ENCODE results near the gene MME.

MME gene

DNA sequence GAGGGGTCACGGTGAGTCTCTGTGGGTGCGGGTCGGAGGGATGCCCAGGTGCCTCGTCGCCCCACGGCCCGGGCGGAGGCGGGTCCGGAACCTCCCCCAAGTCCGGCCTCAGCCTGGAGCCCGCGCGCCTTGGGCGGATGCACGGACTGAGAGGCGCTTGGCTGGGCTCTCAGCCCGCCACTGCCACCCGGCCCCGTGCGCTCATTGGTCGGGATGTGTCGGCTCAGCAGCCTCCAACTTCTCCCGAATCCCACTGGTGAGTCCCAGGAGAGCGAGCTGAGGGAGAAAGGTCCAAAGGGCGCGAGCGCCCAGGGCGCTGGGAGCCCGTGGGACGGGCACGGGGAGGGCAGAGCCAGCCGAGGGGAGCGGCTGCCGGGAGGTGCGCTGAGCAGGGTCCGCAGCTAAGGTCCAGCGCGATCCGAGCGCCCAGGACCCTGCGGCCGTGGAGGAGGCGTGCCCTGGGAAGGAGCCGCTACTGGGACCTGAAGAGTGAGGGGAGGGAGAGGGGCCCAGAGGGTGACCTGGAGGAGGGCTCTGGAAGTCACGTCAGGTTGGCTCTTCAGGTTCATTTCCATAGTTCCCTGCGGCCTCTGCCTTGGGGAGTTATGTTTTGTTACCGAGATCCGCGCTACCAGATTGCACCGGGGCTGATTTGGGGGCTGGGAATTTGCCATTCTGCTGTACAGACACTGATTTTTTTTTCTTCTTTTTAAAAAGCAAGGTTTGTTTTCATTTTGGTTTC, at the start of gene MME:
Gene MME (plus strand): TSS at position 574 of the 742 bp plus-strand sequence. CDS start 3,849 bp downstream, outside the sequence.
- DNase-seq (ENCODE audit: low read depth), result peak; percentile 81

DNA sequence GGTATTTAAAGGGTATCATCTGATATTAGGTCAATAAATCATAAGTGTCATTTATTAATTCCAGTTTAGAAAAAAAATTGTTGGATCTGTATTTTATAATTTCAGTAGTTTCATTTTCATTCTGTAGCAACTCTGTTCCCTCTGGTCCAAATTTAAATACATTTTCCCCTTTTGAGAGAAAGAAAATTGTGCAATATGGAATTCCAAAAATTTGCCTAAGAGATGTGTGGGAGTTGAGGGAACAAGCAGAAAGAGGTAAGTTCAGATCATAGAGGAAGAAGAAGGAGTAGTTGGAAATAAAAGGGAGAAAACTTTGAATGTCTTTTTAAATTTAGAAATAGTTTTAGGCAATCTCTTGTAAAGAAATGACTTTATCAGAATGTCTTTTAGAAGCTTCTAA, 48.9 kb upstream of the MME start:
- DNase-seq (ENCODE audit: low read depth), result peak; percentile 67

DNA sequence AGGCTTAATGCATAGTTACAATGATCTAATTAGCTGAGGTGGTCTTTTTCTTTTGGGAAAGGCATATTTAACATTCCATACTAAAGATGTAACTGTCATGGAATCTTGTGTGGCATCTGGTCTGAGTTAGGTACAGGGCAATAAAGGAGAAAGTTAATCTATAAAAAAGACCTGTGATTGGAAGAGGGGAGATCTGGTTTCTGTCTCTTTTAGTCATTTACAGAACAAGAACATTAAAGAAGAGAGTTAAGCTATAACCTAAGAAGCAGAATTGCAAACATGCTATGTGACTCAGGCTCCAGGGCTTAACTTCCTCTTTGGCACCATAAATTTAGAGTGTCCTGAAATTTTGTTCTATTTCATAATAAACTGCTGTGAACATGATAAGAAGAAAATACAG, 47.2 kb upstream of the MME start:
- DNase-seq (ENCODE audit: low read depth), result peak; percentile 89

DNA sequence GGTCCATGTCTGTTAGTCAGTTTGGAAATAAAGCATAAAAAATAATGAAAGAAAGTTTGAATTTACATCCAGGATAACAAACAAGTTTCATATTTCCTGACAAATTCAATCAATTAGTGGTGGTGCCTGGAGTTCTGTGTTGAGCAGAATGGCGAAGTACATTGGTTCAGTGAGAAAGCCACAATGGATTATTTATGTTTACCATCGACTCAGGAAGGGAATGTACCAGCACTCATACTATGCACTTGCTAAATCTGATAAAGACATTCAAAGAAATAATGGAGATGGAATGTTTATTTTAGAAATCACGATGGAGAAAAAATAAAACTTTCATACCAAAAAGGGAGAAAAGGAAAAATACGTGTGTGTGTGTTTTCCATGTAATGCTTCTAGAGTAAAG, 45.3 kb upstream of the MME start:
- DNase-seq (ENCODE audit: low read depth), result peak; percentile 59

DNA sequence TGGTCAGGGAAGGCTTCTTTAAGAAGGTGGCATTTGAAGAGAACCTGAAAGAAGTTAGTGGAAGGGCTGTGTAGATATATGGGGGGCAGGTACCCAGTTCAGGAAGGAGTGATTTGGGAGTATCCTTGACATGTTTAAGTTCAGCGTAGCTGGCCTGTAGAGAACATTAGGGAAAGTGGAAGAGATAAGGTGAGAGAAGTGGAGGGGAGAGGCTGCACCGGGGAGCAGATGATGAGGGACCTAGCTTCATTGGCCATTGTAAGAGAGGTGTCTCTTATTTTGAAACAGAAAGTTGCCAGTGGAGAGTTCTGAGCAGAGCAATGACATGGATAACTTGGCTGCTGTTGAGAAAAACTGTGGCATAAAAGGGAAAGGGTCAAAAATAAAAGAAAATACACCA, 44.6 kb upstream of the MME start:
- DNase-seq (ENCODE audit: low read depth), result no peak

DNA sequence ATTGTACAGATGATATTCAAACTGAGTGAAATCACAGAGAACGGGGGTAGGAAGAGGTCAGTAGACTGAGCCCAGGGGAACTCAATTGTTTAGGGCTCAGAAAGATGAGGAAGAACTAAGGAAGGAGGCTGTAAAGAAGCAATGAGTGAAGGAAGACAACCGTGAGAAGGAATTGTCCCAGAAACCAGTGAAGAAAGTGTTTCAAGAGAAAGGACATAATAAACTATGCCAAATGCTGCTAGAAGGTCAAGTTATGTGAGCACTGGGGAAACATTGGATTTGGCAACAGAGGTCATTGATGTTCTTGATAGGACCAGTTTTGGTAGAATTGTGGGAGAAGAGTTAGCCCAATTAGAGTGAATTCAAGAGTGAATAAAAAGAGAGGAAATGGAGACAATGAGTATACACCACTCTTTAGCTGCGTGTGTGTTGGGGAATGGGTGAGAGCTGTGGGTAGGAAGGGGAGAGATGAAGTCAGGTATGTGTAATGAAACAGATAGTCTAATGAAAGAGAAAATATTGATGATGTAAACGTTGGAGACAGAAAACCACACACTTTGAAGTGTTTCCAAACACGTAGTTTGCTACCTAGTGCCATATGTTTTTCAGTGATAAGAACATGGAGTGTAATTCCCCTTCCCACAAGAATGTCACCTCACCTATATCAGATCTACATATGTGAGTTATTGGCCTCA, 42.5 kb upstream of the MME start:
- DNase-seq (ENCODE audit: low read depth), result no peak

DNA sequence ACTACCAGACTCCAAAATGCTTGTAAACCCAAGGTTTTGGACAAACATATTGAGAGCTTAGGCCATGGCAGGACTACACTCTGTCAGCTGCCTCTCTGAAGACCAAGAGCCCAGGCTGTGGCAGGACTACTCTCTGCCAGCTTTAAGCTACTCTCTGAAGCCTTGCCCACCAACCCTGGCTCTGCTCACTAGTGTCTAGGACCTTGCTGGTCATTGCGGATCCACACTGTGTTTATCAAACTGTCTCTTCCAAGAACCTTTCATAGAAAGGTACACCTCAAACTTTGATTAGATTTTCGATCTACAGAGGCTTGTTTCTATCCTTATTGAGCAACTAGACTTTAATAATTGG, 41.9 kb upstream of the MME start:
- no peak for DNase-seq (ENCODE audit: low read depth)

DNA sequence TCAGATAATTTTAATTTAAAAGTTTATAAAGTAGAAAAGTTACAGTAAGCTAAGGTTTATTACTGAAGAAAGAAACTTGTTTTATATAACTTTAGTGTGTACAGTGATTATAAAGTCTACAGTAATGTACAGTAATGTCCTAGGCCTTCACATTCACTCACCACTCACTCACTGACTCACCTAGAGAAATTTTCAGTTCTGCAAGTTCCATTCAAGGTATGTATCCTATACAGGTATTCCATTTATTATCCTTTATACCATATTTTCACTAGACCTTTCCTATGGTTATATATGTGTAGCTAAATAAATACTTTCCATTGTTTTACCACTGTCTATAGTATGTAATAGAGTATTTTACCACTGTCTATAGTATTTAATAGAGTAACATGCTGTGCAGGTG, 33.2 kb upstream of the MME start:
- DNase-seq (ENCODE audit: low read depth), result no peak

DNA sequence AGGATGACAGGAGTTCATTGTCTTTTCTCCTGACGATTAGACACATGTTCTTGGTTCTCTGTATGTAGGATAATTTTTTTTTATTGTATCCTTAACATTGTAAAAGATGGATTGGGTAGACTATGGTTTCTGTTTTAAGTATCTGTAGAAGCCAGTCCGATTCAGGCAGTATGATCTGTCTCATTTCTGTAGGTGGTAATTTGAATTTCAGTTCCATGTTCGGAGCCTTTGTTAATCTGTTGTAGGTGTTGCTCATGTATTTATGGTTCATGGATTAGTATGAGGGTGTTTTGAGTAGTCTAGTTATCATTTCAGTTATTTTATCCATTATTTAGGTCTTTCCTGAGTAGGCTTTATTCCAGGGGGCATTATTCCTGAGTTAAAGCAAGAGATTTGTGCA, 32.4 kb upstream of the MME start:
- DNase-seq (ENCODE audit: low read depth), result no peak

DNA sequence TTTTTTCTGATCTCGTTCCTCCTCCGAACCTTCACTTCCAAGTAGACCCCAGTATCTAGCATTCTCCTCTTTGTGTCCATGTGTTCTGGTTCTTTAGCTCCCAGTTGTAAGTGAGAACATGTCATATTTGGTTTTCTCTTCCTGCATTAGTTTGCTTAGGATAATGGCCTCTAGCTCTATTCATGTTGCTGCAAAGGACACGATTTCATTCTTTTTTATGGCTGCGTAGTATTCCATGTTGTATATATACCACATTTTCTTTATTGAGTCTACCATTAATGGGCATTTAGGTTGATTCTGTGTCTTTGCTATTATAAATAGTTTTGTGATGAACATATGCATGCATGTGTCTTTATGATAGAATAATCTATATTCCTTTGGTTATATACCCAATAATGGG, 30.2 kb upstream of the MME start:
- DNase-seq (ENCODE audit: low read depth), result no peak

DNA sequence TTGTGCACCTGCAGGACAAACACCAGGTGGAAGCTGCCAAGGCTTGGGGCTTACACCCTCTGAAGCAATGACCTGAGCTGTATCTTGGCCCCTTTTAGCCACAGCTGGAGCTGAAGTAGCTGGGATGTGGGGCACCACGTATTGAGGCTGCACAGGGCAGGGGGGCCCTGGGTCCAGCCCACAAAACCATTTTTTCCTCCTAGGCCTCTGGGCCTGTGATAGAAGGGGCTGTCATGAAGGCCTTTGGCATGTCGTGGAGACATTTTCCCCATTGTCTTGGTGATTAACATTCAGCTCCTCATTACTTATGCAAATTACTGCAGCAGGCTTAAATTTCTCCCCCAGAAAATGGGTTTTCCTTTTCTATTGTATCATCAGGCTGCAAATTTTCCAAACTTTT, 27.6 kb upstream of the MME start:
- DNase-seq (ENCODE audit: low read depth), result no peak

DNA sequence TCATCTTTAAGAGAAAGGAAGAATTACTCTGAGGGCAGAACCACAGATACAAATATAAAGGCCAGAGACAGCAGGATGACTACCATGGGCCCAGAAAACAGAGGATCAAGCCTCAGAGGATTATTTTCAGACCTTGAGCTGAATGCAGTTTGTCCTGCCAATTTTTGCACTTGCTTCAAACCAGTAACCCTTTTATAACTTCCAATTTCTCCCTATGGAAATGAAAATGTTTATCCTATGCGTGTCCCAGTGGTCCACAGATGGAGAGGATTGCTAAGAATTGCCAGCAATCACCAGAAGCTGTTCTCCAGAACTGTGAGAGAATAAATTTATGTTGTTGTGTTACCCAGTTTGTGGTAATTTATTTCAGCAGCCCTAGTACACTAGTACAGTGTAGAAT, 26.4 kb upstream of the MME start:
- no peak for DNase-seq (ENCODE audit: low read depth)

DNA sequence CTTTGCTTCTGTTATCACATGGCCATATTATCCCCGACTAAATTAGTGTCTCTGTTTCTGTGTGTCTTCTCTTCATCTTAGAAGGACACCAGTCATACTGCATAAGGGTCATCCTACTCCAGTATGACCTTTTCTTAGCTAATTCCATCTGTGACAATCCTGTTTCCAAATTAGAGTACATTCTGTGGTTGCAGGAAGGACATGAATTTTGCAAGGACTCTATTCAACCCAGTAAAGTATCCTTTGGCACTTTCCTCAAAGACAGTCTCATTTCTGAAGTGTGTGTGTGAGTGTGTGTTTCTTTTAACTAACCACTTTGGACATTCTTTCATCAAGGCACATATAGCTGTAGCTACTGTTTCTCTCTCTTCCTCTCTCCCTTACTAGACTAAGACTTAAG, 15.2 kb upstream of the MME start:
- DNase-seq (ENCODE audit: low read depth), result peak; percentile 43

DNA sequence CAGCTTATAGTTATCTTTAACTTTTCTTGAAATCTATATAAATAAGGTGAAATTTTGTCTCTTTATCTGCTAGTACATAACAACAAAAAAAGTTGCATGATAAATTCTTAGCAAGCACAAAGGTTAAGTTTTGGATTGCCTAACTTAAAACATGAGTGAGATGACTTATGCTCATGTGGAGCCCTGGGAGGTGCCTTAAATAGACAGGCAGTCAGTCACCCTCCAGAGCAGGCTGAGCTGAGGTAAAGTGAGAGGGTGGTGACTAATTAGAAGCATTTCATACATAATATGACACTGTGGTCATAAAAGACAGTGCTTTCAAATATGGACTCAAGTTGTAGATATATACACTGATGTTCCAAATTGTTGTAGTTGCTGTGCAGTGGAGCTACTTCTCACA, 14.6 kb upstream of the MME start:
- DNase-seq (ENCODE audit: low read depth), result peak; percentile 94

DNA sequence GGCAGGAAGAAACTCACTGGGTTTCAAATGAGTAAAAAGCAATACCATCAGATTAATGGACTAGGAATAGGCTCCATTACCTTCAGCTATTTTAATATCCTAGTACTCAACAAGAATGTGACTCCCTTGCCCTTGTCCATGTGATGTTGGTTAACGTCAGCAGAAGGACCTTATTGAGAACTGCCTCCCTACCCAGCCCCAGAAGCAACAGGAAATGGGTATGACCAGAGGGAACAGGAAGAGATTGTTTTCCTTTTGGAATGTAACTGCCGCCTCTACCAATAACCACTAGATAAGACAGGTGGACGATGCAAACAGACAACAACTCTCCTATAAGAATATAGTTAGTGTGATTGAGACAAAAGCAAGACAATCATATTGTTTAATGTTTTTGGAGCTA, 10.4 kb upstream of the MME start:
- DNase-seq (ENCODE audit: low read depth), result peak; percentile 59

DNA sequence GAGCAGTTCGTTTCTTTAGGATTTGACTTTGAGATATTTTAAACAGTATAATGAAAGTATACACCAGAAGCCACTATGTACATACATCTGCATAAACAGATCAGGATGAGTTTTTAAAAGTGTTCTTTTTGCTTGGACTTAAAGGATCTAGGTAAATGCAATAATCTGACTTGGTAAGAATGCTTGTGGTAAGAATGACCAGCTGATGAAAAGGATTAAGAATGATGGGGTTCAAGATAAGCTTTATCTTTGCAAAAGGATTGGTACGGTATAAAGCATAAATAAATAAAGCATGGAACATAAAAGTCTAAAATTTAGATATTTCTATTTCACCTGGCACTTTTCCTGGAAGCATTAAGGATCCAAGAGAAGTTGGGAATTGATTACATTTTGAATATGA, 9.8 kb upstream of the MME start:
- peak; percentile 81 for DNase-seq (ENCODE audit: low read depth)

DNA sequence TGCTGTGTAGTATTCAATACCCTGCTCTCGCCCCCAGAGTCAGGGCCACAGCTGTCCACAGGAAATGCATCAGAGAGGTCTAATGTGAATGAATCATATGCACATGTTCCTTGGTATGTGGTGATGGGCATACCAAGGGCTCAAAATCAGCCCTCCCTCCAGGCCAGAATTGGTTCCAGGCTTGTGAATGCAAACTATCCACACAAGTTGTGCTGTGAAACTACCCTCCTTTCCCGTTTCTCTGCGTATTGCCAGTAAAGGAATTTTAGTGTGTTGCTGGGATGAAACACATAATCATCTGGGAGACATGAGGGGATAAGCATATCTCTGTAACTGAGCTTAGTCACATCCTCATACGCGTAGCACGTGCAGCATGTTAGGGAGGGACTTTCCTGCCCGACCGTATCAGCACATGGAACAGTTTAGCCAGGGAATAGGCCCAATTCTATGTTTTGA, 9.2 kb upstream of the MME start:
- DNase-seq (ENCODE audit: low read depth), result peak; percentile 99

DNA sequence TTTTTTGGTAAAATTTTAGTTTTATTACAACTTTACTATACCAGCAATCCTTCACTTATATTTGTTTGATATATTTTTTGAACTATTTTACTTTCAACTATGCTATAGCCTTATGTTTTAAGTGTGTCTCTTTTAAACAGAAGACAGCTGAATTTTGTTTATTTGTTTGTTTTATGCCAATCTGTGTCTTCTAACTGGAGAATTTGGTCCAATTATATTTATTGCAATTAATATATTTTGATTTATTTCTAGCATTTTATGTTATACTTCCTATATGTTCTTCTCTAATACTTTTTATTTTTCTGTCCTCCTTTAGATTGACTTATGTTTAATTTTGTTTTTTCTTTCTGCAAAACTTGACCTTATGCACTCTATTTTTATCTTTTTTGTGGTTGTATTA, 4.9 kb upstream of the MME start:
- no peak for DNase-seq (ENCODE audit: low read depth)

DNA sequence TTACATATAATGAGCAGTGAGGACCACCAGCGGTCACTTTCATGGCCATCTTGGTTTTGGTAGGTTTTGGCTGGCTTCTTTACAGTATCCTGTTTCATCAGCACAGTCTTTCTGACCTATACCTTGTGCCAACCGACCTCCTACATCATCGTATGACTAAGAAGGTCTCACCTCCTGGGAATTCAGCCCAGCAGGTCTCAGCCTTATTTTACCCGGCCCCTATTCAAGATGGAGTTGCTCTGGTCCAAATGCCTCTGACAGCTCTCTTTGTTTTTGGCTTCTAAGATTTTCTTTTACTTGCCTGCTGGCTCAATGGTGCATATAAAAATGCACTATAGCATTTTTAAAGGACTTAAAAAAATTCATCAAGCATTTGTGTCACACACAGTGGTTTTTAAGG, 3.2 kb upstream of the MME start:
- DNase-seq (ENCODE audit: low read depth), result no peak

DNA sequence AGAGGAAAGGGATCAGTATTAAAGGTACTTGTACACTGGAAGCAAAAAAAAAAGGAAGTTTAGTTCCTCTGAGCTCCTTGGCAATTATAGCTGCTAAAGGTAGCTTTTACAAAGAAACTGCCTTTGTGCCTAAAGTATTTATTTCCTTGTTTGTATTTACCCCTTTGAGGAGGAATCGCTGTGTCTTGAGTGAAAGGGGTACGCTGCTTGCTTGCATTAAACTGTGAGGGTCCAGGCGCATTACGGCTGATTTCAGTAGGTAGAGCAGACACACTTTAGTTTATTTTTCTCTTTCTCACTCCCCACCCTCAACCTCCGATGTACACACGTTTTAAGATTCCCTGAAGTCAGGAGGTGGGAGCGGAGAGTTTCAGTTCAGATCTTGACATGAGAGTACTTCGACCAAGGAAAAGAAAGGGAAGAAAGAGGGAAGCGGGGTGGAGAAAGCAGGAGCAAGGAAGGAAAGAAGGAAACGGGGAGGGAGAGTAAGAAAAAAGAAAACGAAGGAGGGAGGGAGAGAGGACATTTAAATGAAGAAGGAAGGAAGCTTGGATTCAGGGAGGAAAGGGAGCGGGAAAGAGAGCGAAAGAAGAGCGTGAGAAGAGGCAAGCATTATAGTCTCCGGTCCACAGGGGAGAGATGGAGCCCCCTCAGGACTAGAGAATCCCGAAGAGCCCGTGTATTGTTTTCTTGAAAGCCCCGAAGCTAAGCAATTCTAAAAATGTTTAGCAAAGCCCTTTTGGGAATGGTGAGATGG, 1.2 kb upstream of the MME start:
- peak; percentile 53 for DNase-seq (ENCODE audit: low read depth)

DNA sequence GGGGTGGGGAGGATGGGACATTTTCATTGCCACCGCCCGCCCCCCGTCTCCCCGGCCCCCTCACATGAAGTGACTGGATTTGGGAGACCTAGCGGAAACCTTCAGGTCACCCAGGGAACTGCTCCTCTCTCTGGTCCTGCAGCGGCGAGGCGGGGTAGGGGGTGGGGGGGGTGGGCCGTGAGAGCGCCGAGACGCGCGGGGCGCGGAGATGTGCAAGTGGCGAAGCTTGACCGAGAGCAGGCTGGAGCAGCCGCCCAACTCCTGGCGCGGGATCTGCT, 712 bp upstream of the MME start:
- no peak for DNase-seq (ENCODE audit: low read depth)

DNA sequence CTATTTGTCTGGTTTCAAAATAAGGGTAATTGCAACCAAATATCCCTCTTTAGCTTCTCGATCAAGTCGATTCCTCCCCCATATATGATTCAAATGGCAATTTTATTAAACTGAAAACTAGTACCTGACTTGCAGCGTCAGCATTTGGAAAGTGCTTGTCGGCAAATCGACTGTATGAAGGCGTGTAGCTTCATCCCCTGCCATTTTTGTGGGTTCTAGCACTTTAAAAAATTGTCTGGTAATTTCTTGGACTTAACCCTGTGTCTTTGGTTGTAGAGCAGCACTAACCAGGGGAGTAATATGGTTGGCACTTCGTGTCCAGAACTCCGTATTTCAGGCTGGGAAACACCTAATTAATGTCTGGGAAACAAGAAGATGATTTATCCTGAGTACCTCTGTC, 573 bp downstream of the MME start:
- DNase-seq (ENCODE audit: low read depth), result peak; percentile 41

DNA sequence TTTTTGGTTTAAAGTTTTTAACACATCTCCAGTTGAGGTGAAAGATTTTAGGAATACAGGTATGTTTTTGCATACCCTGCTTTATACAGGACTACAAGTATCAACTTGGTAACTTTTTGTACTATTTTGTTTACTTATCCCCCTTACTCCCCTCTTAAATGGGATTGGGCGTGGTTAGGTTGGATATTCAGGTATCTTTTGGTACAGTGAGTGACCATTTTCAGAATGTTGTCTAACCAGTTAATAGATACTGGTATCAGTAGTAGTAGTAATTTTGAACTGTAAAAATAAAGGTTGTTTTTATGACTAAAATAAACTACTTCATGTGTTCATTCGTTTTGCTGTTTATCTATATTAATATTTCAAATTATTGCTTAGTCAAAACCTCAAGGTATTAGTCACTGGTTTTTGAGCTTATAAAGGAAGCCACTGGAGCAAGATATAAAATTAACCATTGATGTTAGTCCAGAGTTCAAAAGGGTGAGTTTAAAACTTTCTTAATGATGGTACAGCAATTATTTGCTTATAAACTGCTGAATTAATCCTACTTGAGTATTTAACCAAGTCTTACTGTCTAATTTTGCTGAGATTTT, 3.3 kb downstream of the MME start:
- DNase-seq (ENCODE audit: low read depth), result peak; percentile 60
